Breast epithelium (tissue), 3 donors: Measurements from ENCODE around the gene ARFGAP1.

Experiments
- POLR2A ChIP-seq: fragments of 450-650 bp; IDR thresholded peaks from one replicate; pipeline ENCODE4 v1.6.1; 2016; ENCODE audit warnings: antibody characterized with exemption, mild to moderate bottlenecking, moderate library complexity
- TF ChIP-seq, protein P1 (sequence below), 3 donors: fragments of 450-650 bp; IDR thresholded peaks; one replicate each; pipeline ENCODE4 v1.5.1; 2016 to 2017; ENCODE audit warnings: antibody characterized with exemption in 3 of 3, mild to moderate bottlenecking in 3 of 3, moderate library complexity in 3 of 3

DNA sequence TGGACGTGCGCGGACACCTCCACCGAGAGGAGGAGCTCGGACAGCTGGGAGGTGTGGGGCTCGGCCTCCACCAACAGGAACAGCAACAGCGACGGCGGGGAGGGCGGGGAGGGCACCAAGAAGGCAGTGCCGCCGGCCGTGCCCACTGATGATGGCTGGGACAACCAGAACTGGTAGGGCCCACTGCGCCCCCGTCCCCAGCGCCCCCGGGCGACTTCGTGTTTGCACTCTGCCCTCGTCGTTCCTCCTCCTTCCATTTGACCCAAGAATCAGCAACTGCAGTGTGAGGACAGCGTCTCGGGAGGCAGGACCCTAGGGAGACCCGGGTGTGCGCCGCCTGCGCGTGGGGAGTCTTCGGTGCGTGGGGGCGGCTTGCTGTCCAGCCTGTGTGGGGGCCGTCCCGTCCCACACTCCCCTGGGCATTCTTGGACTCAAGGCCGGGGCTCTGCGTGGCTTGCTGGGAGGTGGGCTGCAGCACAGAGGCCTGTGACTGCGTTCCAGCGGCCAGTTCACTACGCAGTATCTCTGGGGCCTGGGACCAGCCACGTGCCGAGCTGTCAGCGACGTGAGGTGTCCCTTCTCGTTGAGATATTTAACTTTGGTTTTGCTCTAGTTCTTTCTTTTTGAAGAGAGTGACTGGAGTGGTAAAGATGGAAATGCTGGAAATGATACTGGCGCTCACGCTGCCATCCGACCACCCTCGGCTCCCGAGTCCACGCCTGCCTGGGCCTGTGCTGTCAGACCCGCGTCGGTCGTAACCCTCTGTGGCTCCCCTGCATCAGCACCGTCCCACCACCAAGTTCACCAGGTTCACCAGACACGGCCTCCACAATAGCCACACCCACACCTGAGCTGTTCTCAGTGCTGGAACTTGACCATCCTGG, 15.3 kb downstream of the ARFGAP1 start:
- TF ChIP-seq POLR2A: no peak
- TF ChIP-seq, protein P1, sequence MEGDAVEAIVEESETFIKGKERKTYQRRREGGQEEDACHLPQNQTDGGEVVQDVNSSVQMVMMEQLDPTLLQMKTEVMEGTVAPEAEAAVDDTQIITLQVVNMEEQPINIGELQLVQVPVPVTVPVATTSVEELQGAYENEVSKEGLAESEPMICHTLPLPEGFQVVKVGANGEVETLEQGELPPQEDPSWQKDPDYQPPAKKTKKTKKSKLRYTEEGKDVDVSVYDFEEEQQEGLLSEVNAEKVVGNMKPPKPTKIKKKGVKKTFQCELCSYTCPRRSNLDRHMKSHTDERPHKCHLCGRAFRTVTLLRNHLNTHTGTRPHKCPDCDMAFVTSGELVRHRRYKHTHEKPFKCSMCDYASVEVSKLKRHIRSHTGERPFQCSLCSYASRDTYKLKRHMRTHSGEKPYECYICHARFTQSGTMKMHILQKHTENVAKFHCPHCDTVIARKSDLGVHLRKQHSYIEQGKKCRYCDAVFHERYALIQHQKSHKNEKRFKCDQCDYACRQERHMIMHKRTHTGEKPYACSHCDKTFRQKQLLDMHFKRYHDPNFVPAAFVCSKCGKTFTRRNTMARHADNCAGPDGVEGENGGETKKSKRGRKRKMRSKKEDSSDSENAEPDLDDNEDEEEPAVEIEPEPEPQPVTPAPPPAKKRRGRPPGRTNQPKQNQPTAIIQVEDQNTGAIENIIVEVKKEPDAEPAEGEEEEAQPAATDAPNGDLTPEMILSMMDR (IDR thresholded peaks at IDR 0.05): no peak
